Measurements from ENCODE around the gene IFNA21.

Gene IFNA21

DNA sequence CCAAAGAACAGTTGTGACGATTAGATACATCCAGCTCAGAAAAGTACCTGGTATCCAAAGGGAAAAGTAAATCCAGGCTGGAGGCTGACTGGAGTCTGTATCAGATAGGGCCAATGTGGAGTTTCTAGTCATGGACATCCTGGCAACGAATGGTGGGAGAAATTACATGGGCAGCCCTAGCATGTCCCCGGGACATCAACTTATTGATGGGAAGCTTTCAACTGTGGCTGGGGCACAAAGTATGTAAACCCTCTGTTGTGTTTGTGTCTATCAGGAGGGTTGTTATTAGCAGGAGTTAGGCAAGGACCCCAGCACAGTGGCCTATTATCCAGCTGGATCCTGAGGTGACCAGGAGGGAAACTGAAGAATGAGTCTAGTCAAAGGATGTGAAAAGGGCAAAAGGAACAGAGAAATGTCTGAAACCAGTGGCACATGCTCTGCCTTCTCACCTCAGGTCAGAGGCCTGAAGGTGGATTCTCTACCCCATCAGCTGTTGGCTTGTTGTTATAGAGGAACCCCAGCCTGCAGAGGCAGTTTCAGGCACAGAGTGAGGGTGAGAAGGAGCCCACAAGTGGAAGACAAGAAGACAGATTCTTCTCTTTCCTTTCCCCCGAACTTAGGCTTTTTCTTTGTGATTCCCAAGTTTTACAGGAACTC lies 44.7 kb downstream of the IFNA21 start:
- TF ChIP-seq, protein P1, sequence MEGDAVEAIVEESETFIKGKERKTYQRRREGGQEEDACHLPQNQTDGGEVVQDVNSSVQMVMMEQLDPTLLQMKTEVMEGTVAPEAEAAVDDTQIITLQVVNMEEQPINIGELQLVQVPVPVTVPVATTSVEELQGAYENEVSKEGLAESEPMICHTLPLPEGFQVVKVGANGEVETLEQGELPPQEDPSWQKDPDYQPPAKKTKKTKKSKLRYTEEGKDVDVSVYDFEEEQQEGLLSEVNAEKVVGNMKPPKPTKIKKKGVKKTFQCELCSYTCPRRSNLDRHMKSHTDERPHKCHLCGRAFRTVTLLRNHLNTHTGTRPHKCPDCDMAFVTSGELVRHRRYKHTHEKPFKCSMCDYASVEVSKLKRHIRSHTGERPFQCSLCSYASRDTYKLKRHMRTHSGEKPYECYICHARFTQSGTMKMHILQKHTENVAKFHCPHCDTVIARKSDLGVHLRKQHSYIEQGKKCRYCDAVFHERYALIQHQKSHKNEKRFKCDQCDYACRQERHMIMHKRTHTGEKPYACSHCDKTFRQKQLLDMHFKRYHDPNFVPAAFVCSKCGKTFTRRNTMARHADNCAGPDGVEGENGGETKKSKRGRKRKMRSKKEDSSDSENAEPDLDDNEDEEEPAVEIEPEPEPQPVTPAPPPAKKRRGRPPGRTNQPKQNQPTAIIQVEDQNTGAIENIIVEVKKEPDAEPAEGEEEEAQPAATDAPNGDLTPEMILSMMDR (IDR thresholded peaks at IDR 0.05; ENCODE audit: insufficient read depth, missing control alignments): no peak
- FAIRE-seq (no peak), DNase-seq (ENCODE audit: insufficient read length, low spot score) (no peak)

DNA sequence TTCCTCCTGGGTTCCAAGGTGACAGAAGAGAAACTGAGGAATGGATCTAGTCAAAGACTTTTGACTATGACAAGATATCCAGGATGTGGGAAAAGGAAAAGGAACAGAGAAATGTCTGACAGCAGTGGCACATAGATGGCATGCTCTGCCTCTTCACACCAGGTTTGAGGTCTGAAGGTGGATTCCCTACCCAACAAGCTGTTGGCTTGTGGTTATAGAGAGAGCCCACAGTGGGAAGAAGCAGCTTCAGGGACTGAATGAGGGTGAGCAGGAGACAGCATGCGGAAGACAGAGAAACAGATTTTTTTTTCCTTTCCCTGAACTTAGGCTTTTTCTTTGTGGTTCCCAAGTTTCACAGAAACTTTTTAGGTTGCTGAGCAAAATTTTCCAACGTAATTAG lies 45.4 kb downstream of the IFNA21 start:
- TF ChIP-seq, protein P1 (IDR thresholded peaks at IDR 0.05; ENCODE audit: insufficient read depth, missing control alignments): no peak
- FAIRE-seq: no peak

DNA sequence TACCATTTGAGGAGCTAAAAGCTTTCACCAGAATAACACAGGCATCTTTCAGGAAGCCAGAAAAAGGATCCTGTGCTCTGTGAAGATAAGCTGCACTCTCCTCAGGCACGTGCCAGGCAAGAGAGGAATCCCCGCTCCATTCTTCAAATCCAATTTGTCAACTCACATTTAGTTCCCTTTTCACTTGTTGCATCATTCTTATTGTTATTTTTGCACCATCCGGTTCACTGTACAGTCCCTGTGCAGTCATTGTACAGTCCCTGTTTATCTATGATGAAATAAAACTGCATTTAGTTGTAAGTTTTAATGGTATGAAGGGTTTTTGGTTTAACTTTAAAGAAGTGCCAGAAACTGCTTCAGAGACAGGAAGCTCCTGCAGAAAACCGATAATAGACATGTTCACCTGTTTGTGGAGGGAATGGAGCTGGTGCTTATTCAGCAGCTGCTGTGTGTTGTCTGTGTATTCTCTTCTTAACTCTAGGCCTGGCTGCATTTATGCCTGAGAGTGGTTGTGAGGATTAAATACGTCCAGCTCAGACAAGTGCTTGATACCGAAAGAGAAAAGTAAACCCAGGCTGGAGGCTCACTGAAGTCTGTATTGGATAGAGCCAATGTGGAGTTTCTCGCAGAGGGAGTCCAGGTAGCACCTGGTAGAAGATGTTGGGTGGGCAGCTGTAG lies 47.2 kb downstream of the IFNA21 start:
- FAIRE-seq (no peak), DNase-seq (ENCODE audit: insufficient read length, low spot score) (no peak)
- TF ChIP-seq, protein P1 (IDR thresholded peaks at IDR 0.05; ENCODE audit: insufficient read depth, missing control alignments): no peak

More for the DNA sequence above, 45.4 kb downstream of the IFNA21 start:
- no peak for DNase-seq (ENCODE audit: insufficient read length, low spot score)

All from D721Med (cell line).